PC-3 (cell line): ENCODE measurements around the gene ST6GALNAC6. TPM values are rescaled to one million over a fixed set of nuclear protein-coding genes. Genes with fewer than 3 reads are reported as not detected.

Experiments
- ATAC-seq: fragments of 200-7000 bp; cut with Tn5 transposase; 2 replicates; pipeline ENCODE4 v1.9.1; 2020; ENCODE audit warnings: mild to moderate bottlenecking, moderate library complexity
- BruUV-seq: library from RNA; stranded (reverse); fragments of 400-500 nt; replicated peaks from 2 replicates; lab custom pipeline; 2021; lab: Mats Ljungman, UMichigan
- CTCF ChIA-PET: fragments of 300-600 bp; sonication (Branson Sonifier 250); formaldehyde crosslinking; loops from one replicate; lab custom pipeline; 2022; ENCODE audit warnings: antibody characterized with exemption; lab: Charles Lee
- POLR2A ChIA-PET: fragments of 300-600 bp; sonication (Branson Sonifier 250); formaldehyde crosslinking; loops from one replicate; lab custom pipeline; 2022; ENCODE audit warnings: antibody characterized with exemption; ENCODE audit not compliant: unreplicated experiment; lab: Charles Lee
- DNase-seq: peaks from one replicate; pipeline ENCODE4 v3.0.0-alpha.2; 2015
- H2AFZ ChIP-seq: fragments of 300-600 bp; sonication (generic); 2 replicates; pipeline ENCODE4 v1.6.0; 2016; ENCODE audit warnings: antibody characterized with exemption, low read length
- H3F3A ChIP-seq: fragments of 300-600 bp; sonication (generic); one replicate; pipeline ENCODE4 v1.6.0; 2017; ENCODE audit warnings: antibody characterized with exemption, low read length, control low read depth, mild to moderate bottlenecking; ENCODE audit not compliant: unreplicated experiment
- H3K27ac ChIP-seq: fragments of 300-600 bp; sonication (generic); 2 replicates; pipeline ENCODE4 v1.5.1; 2016; ENCODE audit warnings: mild to moderate bottlenecking, low read length
- H3K27me3 ChIP-seq: fragments of 300-600 bp; sonication (generic); 2 replicates; pipeline ENCODE4 v1.6.1; 2016; ENCODE audit warnings: low read length, mixed read lengths
- H3K36me3 ChIP-seq: fragments of 300-600 bp; sonication (generic); 2 replicates; pipeline ENCODE4 v1.6.1; 2016; ENCODE audit warnings: low read depth, mixed run types, low read length, mixed read lengths
- H3K4me1 ChIP-seq: fragments of 300-600 bp; sonication (generic); 2 replicates; pipeline ENCODE4 v1.5.1; 2016; ENCODE audit warnings: low read length; ENCODE audit not compliant: insufficient read depth
- H3K4me2 ChIP-seq: fragments of 300-600 bp; sonication (generic); 2 replicates; pipeline ENCODE4 v1.6.0; 2016; ENCODE audit warnings: low read length
- H3K4me3 ChIP-seq: fragments of 300-600 bp; sonication (generic); 2 replicates; pipeline ENCODE4 v1.5.1; 2016; ENCODE audit warnings: mild to moderate bottlenecking, low read length, mixed read lengths
- H3K79me2 ChIP-seq: fragments of 300-600 bp; sonication (generic); 2 replicates; pipeline ENCODE4 v1.6.1; 2017; ENCODE audit warnings: low read length, mixed read lengths
- H3K9ac ChIP-seq: fragments of 300-600 bp; sonication (generic); 2 replicates; pipeline ENCODE4 v1.6.0; 2016; ENCODE audit warnings: mild to moderate bottlenecking, low read length
- H3K9me2 ChIP-seq: fragments of 300-600 bp; sonication (generic); replicated peaks from 2 replicates; pipeline ENCODE4 v1.6.1; 2016; ENCODE audit warnings: mixed run types, low read length, mixed read lengths
- H3K9me3 ChIP-seq: fragments of 300-600 bp; sonication (generic); 2 replicates; pipeline ENCODE4 v1.6.1; 2016; ENCODE audit warnings: low read length, mixed read lengths
- H4K20me1 ChIP-seq: fragments of 300-600 bp; sonication (generic); 2 replicates; pipeline ENCODE4 v1.6.1; 2016; ENCODE audit warnings: low read length, mixed read lengths
- CTCF ChIP-seq: fragments of 300-600 bp; sonication (generic); conservative IDR thresholded peaks from 2 replicates; pipeline ENCODE4 v1.5.1; 2017; ENCODE audit warnings: antibody characterized with exemption, low read depth, mild to moderate bottlenecking, low read length
- EZH2 ChIP-seq: fragments of 300-600 bp; sonication (generic); IDR thresholded peaks from one replicate; pipeline ENCODE4 v1.6.1; 2017; ENCODE audit warnings: antibody characterized with exemption, mild to moderate bottlenecking, low read length; ENCODE audit not compliant: unreplicated experiment
- EZH2phosphoT487 ChIP-seq: fragments of 300-600 bp; sonication (generic); IDR thresholded peaks from 2 replicates; pipeline ENCODE4 v1.6.1; 2018; ENCODE audit warnings: mild to moderate bottlenecking, antibody characterized with exemption, low read length, borderline replicate concordance
- intact Hi-C: fragments of 100-400 bp; cut with micrococcal nuclease; formaldehyde crosslinking; loops from 2 replicates; pipeline ENCODE4 v1.9.0; 2023
- total RNA-seq: library from RNA; depleted of rRNA; stranded (reverse); fragments of >200 nt; gene quantifications from 2 replicates; pipeline ENCODE4 v1.2.3, GENCODE V29; 2014

The ST6GALNAC6 gene
- total RNA-seq, 1 experiment from 2014 or later = 14.5 TPM

DNA sequence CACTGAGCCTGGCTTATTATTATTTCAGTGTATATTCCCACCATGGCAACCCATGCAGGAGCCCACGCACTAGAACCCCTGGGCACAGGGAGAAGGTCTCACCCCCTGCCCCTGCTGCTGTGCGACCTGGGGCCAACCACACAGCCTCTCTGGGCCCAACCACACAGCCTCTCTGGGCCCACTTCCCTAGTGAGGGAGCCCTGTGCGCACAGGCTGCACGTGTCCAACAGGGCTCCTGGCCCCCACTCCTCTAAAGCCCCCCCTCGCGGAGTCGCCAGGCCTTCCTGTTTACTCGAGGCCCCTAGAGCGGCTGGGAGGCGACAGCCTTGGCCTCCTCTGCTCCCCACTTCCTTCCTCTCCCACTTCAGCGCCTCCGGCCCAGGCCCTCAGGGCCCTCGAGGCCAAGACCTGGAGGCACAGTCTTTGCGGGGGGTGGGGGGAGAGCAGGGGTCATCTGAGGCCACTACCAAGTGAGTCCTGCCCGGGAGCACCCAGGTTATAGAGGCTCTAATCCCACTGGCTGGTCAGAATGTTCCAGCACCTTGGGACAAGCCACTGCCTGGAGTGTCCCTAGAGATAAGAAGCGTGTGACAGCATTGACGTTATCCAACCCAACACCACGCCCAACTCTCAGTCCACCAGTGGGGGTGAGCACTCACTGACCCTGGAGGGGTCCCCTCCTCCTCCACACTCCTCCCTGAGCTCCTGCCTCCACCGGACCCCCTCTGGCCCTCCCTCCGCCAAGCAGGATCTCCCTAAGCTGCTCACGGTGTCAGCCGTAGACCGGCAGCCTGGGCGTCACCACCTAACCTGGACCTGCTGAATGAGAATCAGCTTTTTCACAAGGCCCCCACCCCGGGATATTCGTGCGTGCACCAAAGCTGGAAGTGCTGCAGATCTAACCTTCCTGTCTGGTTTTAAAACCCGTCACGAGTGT lies 37.1 kb downstream of the ST6GALNAC6 start:
- CTCF ChIA-PET = no interaction called here
- no peak overlapping the region for H3K4me2 ChIP-seq
- H3K27me3 ChIP-seq = no peaks in the 10 kb centered on the region
- no peaks in the 10 kb centered on the region for H3K4me1 ChIP-seq
- no peaks in the 10 kb centered on the region for H3K36me3 ChIP-seq
- no peak overlapping the region for H3K27ac ChIP-seq
- H3K9ac ChIP-seq = no peak overlapping the region
- H3K79me2 ChIP-seq = no peaks in the 10 kb centered on the region
- POLR2A ChIA-PET = no interaction called here
- H3F3A ChIP-seq = no peaks in the 10 kb centered on the region
- BruUV-seq = no TSS peak
- H3K9me2 ChIP-seq = no peaks in the 10 kb centered on the region
- no peak overlapping the region for H3K4me3 ChIP-seq
- DNase-seq = no peak
- H4K20me1 ChIP-seq = no peaks in the 10 kb centered on the region
- ATAC-seq = no peak
- no peaks in the 10 kb centered on the region for H3K9me3 ChIP-seq
- H2AFZ ChIP-seq = no peak overlapping the region
- TF ChIP-seq CTCF (no peak), EZH2 (no peak), EZH2phosphoT487 (no peak)
- intact Hi-C loops = no loop called here

DNA sequence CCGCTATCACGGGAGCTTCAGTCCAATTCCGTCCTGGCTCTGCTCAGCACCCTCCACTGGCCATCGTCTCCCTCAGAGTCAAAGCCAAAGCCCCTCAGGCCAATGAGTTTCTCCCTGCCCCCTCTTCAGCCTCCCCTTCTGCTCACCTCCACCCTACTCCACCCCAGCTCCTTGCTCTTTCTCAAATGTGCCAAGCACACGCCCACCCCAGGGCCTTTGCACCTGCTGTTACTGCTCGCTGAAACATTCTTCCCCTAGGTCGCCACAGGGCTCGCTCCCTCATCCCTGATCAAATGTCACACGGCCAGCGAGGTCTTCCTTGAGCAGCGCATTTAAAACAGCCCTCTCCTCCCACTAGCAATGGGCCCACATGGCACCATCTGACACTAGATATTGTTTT lies 38.6 kb downstream of the ST6GALNAC6 start:
- Histone ChIP-seq H3K4me2 (no peak overlapping the region), H3K27me3 (no peaks in the 10 kb centered on the region), H3K9me2 (no peaks in the 10 kb centered on the region), H3K36me3 (no peaks in the 10 kb centered on the region), H3F3A (no peaks in the 10 kb centered on the region), H2AFZ (no peak overlapping the region), H3K4me3 (no peak overlapping the region), H3K27ac (no peak overlapping the region), H3K4me1 (no peaks in the 10 kb centered on the region), H4K20me1 (no peaks in the 10 kb centered on the region), H3K9ac (no peak overlapping the region), H3K79me2 (no peaks in the 10 kb centered on the region), H3K9me3 (no peaks in the 10 kb centered on the region)
- POLR2A ChIA-PET = no interaction called here
- TF ChIP-seq EZH2 = no peak
- no peak for TF ChIP-seq CTCF
- no peak for TF ChIP-seq EZH2phosphoT487
- no peak for DNase-seq
- ATAC-seq = no peak
- BruUV-seq = no TSS peak
- CTCF ChIA-PET = interaction anchor here (0.6 kb wide), 1 partner anchor 60 kb away, joined by 3 read pairs; no protein-coding TSS in a partner anchor
- intact Hi-C loops = no loop called here

GRCh38 chr9:127860260-127860659 lies 39.1 kb downstream of the ST6GALNAC6 start:
- TF ChIP-seq EZH2phosphoT487 (no peak), EZH2 (no peak), CTCF (no peak)
- ATAC-seq = no peak
- Histone ChIP-seq H3K4me3 (no peak overlapping the region), H3K4me2 (no peak overlapping the region), H4K20me1 (no peaks in the 10 kb centered on the region), H3K36me3 (no peaks in the 10 kb centered on the region), H2AFZ (no peak overlapping the region), H3K27ac (no peak overlapping the region), H3K9ac (no peak overlapping the region), H3K9me2 (no peaks in the 10 kb centered on the region), H3K4me1 (no peaks in the 10 kb centered on the region), H3K79me2 (no peaks in the 10 kb centered on the region), H3K27me3 (no peaks in the 10 kb centered on the region), H3F3A (no peaks in the 10 kb centered on the region), H3K9me3 (no peaks in the 10 kb centered on the region)
- BruUV-seq = no TSS peak
- CTCF ChIA-PET = interaction anchor here (0.6 kb wide), 1 partner anchor 60 kb away, joined by 3 read pairs; no protein-coding TSS in a partner anchor
- intact Hi-C loops = no loop called here
- no peak for DNase-seq
- POLR2A ChIA-PET = no interaction called here
